Uterus (tissue), 2 donors: ENCODE measurements around the gene ATP5F1E.

ENCODE experiments used
- POLR2A ChIP-seq, 2 donors: fragments of 450-650 bp; IDR thresholded peaks; one replicate each; pipeline ENCODE4 v1.6.1; 2016; ENCODE audit warnings: antibody characterized with exemption in 2 of 2, mild to moderate bottlenecking in 1 of 2, moderate library complexity in 1 of 2
- TF ChIP-seq, protein P1 (sequence below), 4 experiments: fragments of 200-600 bp in 2 of 4; fragments of 450-650 bp in 2 of 4; sonication (generic) in 2 of 4; IDR thresholded peaks; one replicate each; pipeline ENCODE4 v1.5.1; 2016 to 2019; ENCODE audit warnings: antibody characterized with exemption in 4 of 4, mild to moderate bottlenecking in 2 of 4, moderate library complexity in 1 of 4

GRCh38 chr20:59040667-59041066, 8.5 kb upstream of the ATP5F1E start:
- TF ChIP-seq, protein P1, sequence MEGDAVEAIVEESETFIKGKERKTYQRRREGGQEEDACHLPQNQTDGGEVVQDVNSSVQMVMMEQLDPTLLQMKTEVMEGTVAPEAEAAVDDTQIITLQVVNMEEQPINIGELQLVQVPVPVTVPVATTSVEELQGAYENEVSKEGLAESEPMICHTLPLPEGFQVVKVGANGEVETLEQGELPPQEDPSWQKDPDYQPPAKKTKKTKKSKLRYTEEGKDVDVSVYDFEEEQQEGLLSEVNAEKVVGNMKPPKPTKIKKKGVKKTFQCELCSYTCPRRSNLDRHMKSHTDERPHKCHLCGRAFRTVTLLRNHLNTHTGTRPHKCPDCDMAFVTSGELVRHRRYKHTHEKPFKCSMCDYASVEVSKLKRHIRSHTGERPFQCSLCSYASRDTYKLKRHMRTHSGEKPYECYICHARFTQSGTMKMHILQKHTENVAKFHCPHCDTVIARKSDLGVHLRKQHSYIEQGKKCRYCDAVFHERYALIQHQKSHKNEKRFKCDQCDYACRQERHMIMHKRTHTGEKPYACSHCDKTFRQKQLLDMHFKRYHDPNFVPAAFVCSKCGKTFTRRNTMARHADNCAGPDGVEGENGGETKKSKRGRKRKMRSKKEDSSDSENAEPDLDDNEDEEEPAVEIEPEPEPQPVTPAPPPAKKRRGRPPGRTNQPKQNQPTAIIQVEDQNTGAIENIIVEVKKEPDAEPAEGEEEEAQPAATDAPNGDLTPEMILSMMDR (IDR thresholded peaks at IDR 0.05) = no peak
- TF ChIP-seq POLR2A (IDR thresholded peaks at IDR 0.05) = no peak
